Right renal pelvis (tissue), 4 donors: ENCODE measurements around the gene PRSS37. TPM values are rescaled to one million over a fixed set of nuclear protein-coding genes. Genes with fewer than 3 reads are reported as not detected.
"Not testable (repeated sequence)": the region's sequence is repeated elsewhere in the genome, so short reads cannot be mapped to it uniquely, and the experiment has no call there.

ENCODE experiments used
- DNase-seq, 4 donors: peaks; one replicate each; pipeline ENCODE4 v3.0.0-alpha.2; 2013; ENCODE audit warnings: low read depth in 4 of 4, low spot score in 3 of 4, missing footprints in 1 of 4
- polyA plus RNA-seq, 4 donors: library from polyadenylated mRNA; unstranded; fragments of 120-200 nt; gene quantifications; one replicate each; pipeline ENCODE4 v1.2.1, GENCODE V29; 2013; ENCODE audit not compliant: insufficient read length in 4 of 4

PRSS37 gene
- polyA plus RNA-seq: under 1 TPM; 0.11 to 0.30 (median 0.18) TPM

GRCh38 chr7:141841385-141841784, at the start of gene PRSS37:
TSS of gene PRSS37 (minus strand) at chr7:141841485. CDS start at chr7:141841049, 436 bp downstream.
- DNase-seq: no peak

- DNase-seq: no peak
Observed at GRCh38 chr7:141889321-141889720, 48.0 kb upstream of the PRSS37 start.

DNA sequence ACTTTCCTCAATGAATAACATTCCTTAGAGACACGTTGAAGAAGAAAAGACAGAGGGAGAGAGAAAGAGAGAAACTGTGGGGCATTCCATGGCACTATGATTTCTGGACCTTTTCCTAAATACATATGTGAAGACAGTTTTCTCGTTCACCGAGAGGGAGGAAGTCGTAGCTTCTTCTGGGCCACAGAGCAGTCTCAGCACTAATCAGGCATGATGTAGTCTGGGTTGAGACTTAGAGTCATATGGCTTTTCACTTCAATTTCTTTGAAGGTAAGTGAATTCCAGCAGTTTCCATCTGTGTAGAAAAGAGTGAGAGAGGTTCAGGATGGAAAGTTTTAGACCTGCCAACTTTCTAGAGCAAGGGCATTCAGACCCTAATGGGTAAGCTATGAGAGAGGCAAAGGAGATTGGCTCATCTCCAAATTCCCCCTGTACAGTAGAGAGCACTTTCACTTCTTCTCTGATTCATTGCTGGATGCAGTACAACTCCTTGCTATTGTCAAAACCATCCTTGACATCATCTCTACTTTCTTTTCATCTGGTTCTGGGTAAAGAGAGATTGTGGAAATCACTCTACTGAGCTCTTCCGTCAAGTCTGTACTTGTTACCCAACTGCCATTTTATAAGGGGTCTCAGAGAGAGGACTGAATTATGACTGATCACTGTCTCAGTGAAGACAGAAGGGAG, 43.4 kb upstream of the PRSS37 start:
- DNase-seq: no peak

GRCh38 chr7:141880960-141881359, 39.7 kb upstream of the PRSS37 start:
- no peak for DNase-seq

- DNase-seq: no peak
Observed at GRCh38 chr7:141877365-141877764, 36.1 kb upstream of the PRSS37 start.

DNA sequence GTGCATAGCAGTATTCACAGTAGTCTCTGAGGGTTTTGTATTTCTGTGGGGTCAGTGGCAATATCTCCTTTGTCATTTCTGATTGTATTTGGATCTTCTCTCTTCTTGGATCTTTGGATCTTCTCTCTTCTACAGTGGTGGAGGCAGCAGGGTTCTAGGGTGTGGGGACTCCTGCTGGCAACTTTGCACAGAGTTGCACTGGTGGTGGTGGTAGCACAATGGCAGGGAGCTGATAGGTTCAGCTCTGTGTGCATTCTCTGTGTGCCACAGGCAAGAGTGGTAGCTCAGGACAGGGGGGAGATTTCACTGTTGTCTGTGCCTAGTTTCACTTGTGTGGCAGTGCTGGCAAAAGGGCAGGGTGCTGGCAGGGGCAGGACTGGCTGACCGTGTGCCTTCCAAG, 35.1 kb upstream of the PRSS37 start:
- no peak for DNase-seq

GRCh38 chr7:141875453-141875852, 34.2 kb upstream of the PRSS37 start:
- DNase-seq: no peak

- no peak for DNase-seq
Observed at GRCh38 chr7:141874787-141875186, 33.5 kb upstream of the PRSS37 start.

DNA sequence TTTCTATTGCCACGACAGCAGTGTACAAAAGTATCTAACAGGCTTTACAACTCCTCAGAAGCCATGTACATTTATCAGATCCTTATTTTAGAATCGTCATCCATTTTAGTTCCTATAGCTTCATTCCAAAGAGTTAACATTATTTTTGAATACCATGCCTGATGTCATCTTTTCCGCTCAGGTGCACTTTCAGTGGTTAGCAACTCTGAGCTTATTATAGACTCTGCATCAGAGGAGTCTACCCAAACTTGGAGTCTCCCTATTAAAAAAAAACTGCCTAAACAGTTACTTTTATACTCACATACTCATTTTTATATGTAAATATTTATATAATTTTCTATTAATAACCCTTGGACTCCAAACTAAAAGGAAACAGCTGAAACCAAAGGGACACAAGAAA, 31.6 kb upstream of the PRSS37 start:
- DNase-seq: no peak

DNA sequence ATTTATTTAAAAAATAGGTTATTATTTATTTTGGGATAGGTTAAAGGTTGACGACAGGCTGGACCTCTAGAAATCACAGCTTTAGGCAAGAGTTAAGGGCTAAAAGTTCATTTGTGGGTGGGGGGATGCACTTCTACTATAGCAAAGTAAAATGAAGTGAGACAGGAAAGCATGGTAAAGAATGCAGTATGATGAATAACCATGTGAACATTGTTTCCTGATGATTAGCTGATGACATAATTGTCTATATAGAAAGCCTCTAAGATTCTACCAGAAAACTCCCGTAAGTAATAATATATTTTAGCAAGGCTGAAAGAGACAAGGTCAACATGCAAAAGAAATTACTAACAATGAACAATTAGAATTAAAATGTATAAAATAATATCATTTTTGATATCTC, 25.7 kb upstream of the PRSS37 start:
- DNase-seq: no peak

- no peak for DNase-seq
Observed at GRCh38 chr7:141864765-141865447, 23.6 kb upstream of the PRSS37 start.

DNA sequence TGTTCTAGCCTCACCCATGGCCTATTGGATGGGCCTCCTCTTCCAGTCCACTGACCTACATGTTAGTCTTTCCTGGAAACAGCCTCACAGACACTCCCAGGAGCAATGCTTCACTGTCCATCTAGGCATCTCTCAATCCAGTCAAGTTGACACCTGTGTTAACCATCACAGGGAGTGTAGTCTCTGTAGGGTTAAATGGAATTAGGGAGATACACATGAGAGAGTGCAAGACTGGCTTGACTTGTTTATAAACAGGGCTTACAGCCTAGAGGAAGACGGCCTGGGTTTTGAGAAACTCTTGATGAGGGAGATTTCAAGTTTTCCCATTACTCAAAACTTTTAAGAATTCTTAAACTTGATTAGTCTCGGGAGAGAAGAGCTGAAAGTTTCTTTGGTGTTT, 18.9 kb upstream of the PRSS37 start:
- DNase-seq: no peak

DNA sequence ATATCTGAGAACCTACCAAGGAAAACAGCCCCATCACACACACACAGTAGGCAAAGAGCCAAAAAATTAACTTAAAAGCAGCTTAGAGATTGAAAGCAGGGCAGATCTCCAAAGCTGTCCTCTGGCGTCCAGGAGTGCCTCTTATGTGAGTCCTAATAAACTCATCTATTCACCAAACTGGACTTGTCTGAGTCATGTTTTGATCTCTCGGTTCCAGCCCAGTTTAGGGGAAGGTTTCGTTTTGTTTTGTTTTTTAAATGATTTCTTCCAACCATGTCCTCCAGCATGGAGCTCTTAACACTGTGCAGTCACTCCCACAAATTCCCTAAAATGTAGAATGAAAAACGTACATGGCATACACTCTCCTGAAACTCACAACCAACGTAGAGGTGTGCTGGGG, 6.7 kb upstream of the PRSS37 start:
- no peak for DNase-seq

- no peak for DNase-seq
Observed at GRCh38 chr7:141844256-141844655, 3.0 kb upstream of the PRSS37 start.

- DNase-seq: no peak
Observed at GRCh38 chr7:141842904-141843303, 1.6 kb upstream of the PRSS37 start.

DNA sequence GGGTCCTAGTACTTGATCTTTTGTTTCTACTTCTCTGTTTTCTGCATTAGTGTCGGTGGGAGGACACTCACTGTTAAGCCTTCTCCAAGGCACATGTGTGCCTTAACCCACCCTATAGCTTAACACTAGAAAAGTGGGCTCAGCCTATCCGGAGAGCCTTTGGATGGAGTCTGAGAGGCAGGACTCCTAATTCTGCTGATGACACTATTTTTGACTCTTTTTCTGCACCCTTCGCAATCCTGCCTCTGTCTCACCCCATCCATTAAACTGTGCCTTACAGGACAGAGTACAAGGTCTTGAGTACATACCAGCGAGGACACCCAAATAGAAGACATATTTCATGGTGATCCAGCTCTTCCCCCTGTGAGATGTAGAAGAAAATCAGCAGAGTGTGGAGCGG, 577 bp downstream of the PRSS37 start:
- no peak for DNase-seq

GRCh38 chr7:141839256-141839655, 2.0 kb downstream of the PRSS37 start:
- DNase-seq: no peak

DNA sequence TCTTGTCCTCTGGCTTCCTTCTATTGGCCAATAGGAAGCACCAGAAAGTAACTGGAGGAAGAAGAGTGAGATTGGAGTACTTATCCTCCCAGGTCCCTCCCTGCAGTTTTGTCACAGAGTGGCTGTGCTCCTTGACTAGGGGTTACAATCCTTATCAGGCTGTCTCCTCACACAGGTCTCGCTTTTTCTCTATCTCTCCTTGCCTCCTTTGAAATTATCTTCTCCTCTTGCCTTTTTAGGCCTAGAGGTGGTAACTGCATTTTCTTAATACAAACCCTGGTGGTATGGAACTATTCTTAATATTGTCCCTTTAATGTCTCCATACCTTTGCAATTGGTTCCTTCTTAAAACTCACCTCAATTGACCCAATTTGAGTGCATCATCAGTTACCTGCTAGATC, 2.7 kb downstream of the PRSS37 start:
- no peak for DNase-seq

DNA sequence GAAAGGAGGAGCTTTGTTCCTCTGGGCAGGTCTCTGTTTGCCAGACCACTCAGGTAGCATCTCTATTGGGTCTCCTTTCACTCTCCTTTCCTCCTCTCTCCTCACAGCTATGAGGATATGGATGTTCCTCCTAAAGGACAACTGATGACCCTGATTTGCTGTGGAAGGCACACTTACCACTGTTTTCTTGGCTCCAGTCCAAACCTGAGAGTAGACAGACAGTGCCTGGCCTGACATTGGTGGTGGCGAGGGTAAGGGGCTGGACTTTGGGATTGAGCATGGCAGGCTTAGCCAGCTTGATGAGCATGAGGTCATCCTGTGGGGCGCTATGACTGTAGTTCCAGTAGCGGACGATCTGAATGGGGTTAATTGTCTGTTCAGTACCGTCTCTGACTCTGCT, 3.6 kb downstream of the PRSS37 start:
- no peak for DNase-seq

DNA sequence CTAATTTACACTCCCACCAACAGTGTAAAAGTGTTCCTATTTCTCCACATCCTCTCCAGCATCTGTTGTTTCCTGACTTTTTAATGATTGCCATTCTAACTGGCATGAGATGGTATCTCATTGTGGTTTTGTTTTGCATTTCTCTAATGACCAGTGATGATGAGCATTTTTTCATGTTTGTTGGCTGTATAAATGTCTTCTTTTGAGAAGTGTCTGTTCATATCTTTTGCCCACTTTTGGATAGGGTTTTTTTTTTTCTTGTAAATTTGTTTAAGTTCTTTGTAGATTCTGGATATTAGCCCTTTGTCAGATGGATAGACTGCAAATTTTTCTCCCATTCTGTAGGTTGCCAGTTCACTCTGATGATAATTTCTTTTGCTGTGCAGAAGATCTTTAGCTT, 18.9 kb downstream of the PRSS37 start:
- not testable (repeated sequence) for DNase-seq

DNA sequence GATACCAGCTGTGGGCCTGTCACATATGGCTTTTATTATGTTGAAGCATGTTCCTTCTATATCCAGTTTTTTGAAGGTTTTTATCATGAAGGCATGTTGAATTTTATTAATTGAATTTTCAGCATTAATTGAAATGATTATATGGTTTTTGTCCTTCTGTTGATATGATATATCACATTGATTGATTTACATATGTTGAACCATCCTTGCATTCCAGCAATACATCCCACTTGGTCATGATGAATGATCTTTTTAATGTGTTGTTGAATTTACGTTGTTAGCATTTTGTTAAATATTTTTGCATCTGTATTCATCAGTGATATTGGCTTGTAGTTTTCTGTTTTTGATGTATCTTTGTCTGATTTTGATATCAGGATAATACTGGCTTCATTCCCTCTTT, 21.2 kb downstream of the PRSS37 start:
- no peak for DNase-seq

GRCh38 chr7:141792526-141792925, 48.8 kb downstream of the PRSS37 start:
- no peak for DNase-seq
